ENCODE data around the gene RAB1A.
A peak's percentile ranks its signal among the peaks of the same experiment; 100 is the strongest.
"Not testable (repeated sequence)": the region's sequence is repeated elsewhere in the genome, so short reads cannot be mapped to it uniquely, and the experiment has no call there.

Gene RAB1A

GRCh38 chr2:65129826-65130663 is at the start of gene RAB1A:
RAB1A (minus strand) TSS chr2:65130106; CDS start chr2:65129915, 191 bp downstream.
- TF ChIP-seq CTCF (conservative IDR thresholded peaks at IDR 0.05; ENCODE audit: low read depth, low read length): peak; percentile 28
- peak within 1 kb of the TSS; percentile 99 for H3K4me3 ChIP-seq (ENCODE audit: low read length)
- DNase-seq (ENCODE audit: low read depth): peak; percentile 99

GRCh38 chr2:65177751-65178442 is 48.0 kb upstream of the RAB1A start:
- TF ChIP-seq CTCF (conservative IDR thresholded peaks at IDR 0.05; ENCODE audit: low read depth, low read length): no peak
- no peak for DNase-seq (ENCODE audit: low read depth)
- no peak overlapping the region for H3K4me3 ChIP-seq (ENCODE audit: low read length)

GRCh38 chr2:65175894-65176530 is 46.1 kb upstream of the RAB1A start:
- no peak for TF ChIP-seq CTCF (conservative IDR thresholded peaks at IDR 0.05; ENCODE audit: low read depth, low read length)
- no peak for DNase-seq (ENCODE audit: low read depth)

GRCh38 chr2:65174031-65174430 is 44.1 kb upstream of the RAB1A start:
- H3K4me3 ChIP-seq (ENCODE audit: low read length): not testable (repeated sequence)

More at GRCh38 chr2:65175894-65176530, 46.1 kb upstream of the RAB1A start:
- no peak overlapping the region for H3K4me3 ChIP-seq (ENCODE audit: low read length)

GRCh38 chr2:65172994-65173790 is 43.3 kb upstream of the RAB1A start:
- no peak for DNase-seq (ENCODE audit: low read depth)
- H3K4me3 ChIP-seq (ENCODE audit: low read length): no peak overlapping the region
- TF ChIP-seq CTCF (conservative IDR thresholded peaks at IDR 0.05; ENCODE audit: low read depth, low read length): no peak

More at GRCh38 chr2:65174031-65174430, 44.1 kb upstream of the RAB1A start:
- DNase-seq (ENCODE audit: low read depth): not testable (repeated sequence)

GRCh38 chr2:65170611-65171477 is 40.9 kb upstream of the RAB1A start:
- not testable (repeated sequence) for DNase-seq (ENCODE audit: low read depth); H3K4me3 ChIP-seq (ENCODE audit: low read length)

- no peak for TF ChIP-seq CTCF (conservative IDR thresholded peaks at IDR 0.05; ENCODE audit: low read depth, low read length)
- DNase-seq (ENCODE audit: low read depth): no peak
- H3K4me3 ChIP-seq (ENCODE audit: low read length): no peak overlapping the region
Measured at GRCh38 chr2:65169760-65170136, 39.8 kb upstream of the RAB1A start.
